GM21576 (cell line): ENCODE data around the gene WFDC10B.
"Not testable (repeated sequence)": the region's sequence is repeated elsewhere in the genome, so short reads cannot be mapped to it uniquely, and the experiment has no call there.

Source experiments
- ATAC-seq: cut with Tn5 transposase; IDR thresholded peaks from one replicate; pipeline ENCODE4 v1.9.1; 2021; ENCODE audit warnings: mild to moderate bottlenecking, moderate library complexity; ENCODE audit not compliant: unreplicated experiment

The WFDC10B gene

DNA sequence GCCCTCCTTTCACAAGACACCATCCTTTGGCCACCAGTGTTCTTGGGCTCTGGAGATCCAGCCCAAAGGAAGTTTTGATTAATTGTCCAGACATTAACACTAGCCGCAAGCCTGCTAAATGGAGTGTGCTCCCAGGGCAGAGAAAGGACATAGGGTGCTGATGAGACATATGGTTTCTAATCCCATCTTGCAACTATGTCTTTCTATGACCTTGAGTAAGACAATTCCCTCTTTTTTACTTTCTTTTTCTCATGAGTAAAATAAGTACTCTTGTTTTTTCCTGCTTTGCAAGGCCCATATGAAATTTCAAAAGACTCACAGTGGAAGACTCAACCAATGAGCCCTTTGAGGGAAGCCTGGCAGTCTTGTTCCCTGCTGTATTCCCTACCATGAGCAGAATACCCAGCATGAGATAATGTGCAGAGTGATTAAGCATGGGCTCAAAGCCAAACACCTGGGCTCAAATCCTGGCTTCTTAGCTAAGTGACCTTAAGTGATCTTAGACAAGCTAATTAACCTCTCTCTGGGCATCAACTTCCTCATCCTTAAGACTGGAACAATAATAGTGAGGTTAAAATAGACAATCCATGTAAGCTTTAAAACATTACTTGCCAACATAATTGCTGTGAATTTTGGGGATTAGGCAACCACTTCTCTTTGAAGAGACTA is at the start of gene WFDC10B:
Gene WFDC10B, minus strand, starts transcription at position 51 of the 669 bp plus-strand sequence. CDS start 19,027 bp downstream, outside the sequence.
- no peak for ATAC-seq

DNA sequence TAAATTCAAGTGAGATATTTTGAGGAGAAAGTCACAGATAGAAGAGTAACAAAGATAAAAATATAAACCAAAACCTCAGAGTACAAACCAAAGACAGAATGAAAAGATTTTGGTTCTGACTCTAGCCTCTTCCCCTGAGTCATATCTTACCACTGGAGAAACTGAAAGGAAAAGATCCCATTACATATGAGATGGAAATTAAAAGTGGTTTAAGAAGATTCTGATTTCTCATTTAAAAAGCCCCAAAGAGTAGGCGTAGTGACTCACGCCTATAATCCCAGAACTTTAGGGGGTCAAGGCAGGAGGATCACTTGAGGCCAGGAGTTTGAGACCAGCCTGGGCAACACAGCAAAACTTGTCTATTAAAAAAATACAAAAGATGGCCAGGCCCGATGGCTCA is 47.9 kb upstream of the WFDC10B start:
- no peak for ATAC-seq

DNA sequence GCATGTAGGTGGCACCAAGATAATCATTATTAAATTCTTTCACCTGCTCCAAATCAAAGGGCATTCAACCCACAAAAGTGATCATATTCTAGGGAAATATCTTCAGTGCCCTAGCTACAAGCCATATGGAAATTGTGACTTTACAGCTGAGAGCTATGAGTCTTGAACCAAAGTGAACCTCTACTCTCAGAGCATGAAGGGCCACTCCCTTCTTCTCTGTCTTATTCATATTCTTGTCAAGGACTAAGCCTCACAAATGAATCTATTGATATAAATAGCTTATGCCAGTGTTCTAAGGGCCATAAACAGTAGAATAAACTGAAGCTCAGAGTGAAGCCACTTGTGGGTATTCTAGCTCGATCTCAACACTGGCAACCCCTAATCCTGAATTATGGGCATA is 46.9 kb upstream of the WFDC10B start:
- ATAC-seq = no peak

DNA sequence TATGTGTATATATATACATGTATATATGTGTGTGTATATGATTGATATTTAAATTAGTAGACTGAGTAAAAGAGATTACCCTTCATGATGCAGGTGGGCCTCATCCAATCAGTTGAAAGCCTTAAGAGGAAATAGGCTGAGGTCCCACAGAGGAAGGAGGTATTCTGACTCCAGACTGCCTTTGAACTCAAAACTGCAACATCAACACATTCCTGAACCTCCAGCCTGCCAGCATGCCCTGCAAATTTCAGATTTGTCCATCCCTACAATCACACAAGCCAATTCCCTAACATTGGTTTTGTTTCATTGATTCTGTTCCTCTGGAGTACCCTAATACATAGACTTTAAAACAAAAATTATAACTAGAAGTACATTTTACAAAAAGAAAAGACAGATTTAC is 40.2 kb upstream of the WFDC10B start:
- no peak for ATAC-seq

- ATAC-seq = no peak
Measured at GRCh38 chr20:45742596-45742995, 37.8 kb upstream of the WFDC10B start.

- ATAC-seq = no peak
Measured at GRCh38 chr20:45735988-45736387, 31.2 kb upstream of the WFDC10B start.

GRCh38 chr20:45735552-45735951 is 30.7 kb upstream of the WFDC10B start:
- no peak for ATAC-seq

- no peak for ATAC-seq
Measured at GRCh38 chr20:45732199-45732598, 27.4 kb upstream of the WFDC10B start.

GRCh38 chr20:45727044-45727443 is 22.2 kb upstream of the WFDC10B start:
- ATAC-seq = no peak

- no peak for ATAC-seq
Measured at GRCh38 chr20:45725134-45725533, 20.3 kb upstream of the WFDC10B start.

DNA sequence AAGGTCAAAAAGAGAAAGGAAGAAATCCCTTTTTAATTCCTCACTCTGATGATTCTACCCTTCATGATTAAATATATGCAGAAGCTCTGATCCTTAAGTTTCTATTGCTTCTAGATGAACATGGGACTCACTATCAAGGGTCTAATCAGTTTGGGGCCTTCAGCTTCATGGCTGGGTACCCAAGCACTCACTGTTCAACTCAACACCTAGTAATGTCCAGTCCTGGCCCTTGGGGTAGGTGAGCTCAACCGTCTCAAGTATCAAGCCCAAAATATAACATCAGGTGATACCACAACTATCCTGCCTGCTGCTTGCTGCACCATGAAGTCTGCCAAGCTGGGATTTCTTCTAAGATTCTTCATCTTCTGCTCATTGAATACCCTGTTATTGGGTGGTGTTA is 17.2 kb upstream of the WFDC10B start, which contains the start of gene SPINT4:
Gene SPINT4, plus strand, starts transcription at position 301 of the 400 bp plus-strand sequence. Its CDS starts 21 bp downstream, at position 322.
- no peak for ATAC-seq

- ATAC-seq = not testable (repeated sequence)
Measured at GRCh38 chr20:45716141-45716688, 11.4 kb upstream of the WFDC10B start.

DNA sequence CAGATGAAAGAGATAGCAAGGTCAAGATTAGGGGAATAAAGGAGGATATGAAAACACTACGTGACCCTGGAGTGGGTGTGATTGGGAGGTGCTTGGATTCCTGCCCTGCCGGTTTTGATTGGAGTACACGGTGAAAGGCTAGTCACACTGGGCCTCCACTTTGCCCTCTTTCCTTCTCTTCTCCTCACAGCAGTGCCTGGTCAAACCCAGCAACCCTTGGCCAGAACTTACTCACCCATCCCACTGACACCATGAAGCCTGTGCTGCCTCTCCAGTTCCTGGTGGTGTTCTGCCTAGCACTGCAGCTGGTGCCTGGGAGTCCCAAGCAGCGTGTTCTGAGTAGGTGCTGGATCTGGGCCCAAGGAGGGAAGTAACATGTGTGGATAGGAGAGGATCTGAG is 2.9 kb downstream of the WFDC10B start, which contains the start of gene WFDC13:
Gene WFDC13, plus strand, starts transcription at position 166 of the 400 bp plus-strand sequence. Its CDS starts 86 bp downstream, at position 252.
- no peak for ATAC-seq

DNA sequence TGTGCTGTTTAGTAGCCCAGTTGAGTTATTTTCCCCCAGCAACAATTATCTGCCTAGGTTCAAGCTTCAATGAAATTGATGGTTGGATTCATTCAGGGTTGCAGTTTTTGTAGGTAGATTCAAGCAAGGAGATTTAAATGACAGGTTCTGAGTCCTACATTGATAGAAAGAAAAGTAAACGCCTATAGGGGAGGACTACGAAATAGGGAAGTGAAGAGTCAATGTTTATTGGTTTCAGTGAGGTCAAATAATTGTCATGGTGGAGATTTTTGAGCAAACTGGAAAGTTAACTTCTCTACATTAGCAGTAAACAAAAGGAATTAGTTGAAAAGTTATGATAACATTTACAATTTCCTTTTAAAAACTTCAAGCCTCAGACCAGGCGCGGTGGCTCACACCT is 3.7 kb downstream of the WFDC10B start:
- ATAC-seq = no peak

- ATAC-seq = no peak
Measured at GRCh38 chr20:45695496-45695895, 9.3 kb downstream of the WFDC10B start.

GRCh38 chr20:45693346-45693745 is 11.5 kb downstream of the WFDC10B start:
- not testable (repeated sequence) for ATAC-seq

DNA sequence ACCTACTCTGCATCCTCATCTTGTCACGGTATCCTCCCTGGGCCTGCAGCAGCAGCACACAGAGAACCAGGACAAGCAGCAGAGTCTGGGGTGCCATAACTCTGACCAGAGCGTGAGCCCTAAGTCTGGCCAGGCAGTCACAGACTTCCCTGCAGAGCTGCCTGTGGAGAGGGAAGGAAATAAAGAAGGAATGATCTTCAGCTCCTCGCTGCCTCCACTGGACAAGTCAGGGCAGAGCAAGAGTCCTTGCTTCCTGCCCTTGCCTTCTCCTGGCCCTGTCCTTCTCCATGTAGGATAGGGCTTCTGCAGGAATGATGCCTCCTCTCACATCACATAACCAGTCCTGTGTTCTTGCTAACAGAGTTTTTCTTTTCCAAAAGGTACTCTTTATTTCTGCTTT is 18.9 kb downstream of the WFDC10B start:
- no peak for ATAC-seq

DNA sequence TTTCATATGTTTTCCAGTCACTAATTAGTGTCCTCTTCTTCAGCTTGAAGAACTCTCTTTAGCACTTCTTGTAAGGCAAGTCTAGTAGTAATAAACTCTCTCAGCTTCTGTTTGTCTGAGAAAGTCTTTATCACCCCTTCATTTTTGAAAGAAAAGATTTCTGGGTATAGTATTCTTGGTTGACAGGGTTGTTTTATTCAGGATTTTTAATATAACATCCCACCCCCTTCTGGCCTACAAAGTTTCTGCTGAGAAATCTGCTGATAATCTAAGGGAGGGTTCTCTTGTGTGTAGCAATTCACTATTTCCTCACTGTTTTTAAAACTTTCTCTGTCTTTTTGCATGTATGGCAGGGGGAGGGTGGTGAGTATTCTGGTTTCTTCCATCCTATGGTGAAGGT is 25.2 kb downstream of the WFDC10B start:
- ATAC-seq = no peak

DNA sequence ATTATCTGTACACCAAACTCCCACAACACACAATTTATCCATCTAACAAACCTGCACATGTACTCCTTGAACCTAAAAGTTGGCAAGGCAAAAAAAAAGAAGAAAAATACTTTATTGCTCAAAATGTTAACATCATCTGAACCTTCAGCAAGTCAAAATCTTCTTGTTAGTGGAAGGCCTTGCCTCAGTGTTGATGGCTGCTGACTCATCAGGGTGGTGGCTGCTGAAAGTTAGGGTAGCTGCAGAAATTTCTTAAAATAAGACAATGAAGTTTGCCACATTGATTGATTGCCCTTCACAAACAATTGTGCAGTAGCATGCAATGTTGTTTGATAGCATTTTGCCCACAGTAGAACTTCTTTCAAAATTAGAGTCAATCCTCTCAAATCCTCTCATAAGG is 32.1 kb downstream of the WFDC10B start:
- ATAC-seq = no peak

- ATAC-seq = no peak
Measured at GRCh38 chr20:45670139-45670538, 34.7 kb downstream of the WFDC10B start, which contains the start of gene WFDC11. WFDC11 (minus strand) TSS chr20:45670239; CDS start chr20:45650600, 19,639 bp downstream.

DNA sequence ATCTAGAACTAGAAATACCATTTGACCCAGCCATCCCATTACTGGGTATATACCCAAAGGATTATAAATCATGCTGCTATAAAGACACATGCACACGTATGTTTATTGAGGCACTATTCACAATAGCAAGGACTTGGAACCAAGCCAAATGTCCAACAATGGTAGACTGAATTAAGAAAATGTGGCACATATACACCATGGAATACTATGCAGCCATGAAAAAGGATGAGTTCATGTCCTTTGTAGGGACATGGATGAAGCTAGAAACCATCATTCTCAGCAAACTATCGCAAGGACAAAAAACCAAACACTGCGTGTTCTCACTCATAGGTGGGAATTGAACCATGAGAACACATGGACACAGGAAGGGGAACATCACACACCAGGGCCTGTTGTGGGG is 47.8 kb downstream of the WFDC10B start:
- not testable (repeated sequence) for ATAC-seq

DNA sequence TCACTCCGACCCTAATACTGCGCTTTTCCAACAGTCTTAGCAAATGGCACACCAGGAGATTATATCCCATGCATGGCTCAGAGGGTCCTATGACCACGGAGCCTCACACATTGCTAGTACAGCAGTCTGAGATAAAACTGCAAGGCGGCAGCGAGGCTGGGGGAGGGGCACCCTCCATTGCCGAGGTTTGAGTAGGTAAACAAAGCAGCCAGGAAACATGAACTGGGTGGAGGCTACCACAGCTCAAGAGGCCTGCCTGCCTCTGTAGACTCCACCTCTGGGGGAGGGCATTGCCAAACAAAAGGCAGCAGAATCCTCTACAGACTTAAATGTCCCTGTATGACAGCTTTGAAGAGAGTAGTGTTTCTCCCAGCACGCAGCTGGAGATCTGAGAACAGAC is 53.1 kb downstream of the WFDC10B start:
- ATAC-seq = not testable (repeated sequence)
